K562 (cell line): ENCODE results near the gene KLK3. TPM values are rescaled to one million over a fixed set of nuclear protein-coding genes. Genes with fewer than 3 reads are reported as not detected.

ENCODE experiments used
- CBFA2T2 ChIP-seq: fragments of 450-650 bp; conservative IDR thresholded peaks from 2 replicates; pipeline ENCODE4 v1.6.1; 2017; ENCODE audit warnings: mild to moderate bottlenecking
- DMBX1 ChIP-seq: fragments of 250-450 bp; sonication (Bioruptor Pico); IDR thresholded peaks from 2 replicates; pipeline ENCODE4 v1.8.0; 2022; ENCODE audit warnings: inconsistent platforms, mild to moderate bottlenecking, moderate library complexity, borderline replicate concordance
- DNMT1 ChIP-seq: fragments of 450-650 bp; IDR thresholded peaks from 2 replicates; pipeline ENCODE4 v1.6.1; 2016; ENCODE audit warnings: antibody characterized with exemption, mild to moderate bottlenecking
- ETS2 ChIP-seq: IDR thresholded peaks from 2 replicates; pipeline ENCODE4 v1.6.1; 2016; ENCODE audit warnings: borderline replicate concordance, missing genetic modification characterization, mild to moderate bottlenecking, moderate library complexity, missing compliant biosample characterization; ENCODE audit not compliant: poor library complexity, severe bottlenecking
- FOXK1 ChIP-seq: sonication (generic); formaldehyde crosslinking; IDR thresholded peaks from 2 replicates; pipeline ENCODE4 v1.8.0; 2022; ENCODE audit warnings: missing genetic modification reagents, mild to moderate bottlenecking, borderline replicate concordance
- GMEB1 ChIP-seq: fragments of 250-450 bp; sonication (Bioruptor Pico); IDR thresholded peaks from 2 replicates; pipeline ENCODE4 v1.4.0; 2020; ENCODE audit warnings: mild to moderate bottlenecking
- HDAC2 ChIP-seq: fragments of 450-650 bp; IDR thresholded peaks from 2 replicates; pipeline ENCODE4 v1.6.1; 2016; ENCODE audit warnings: mild to moderate bottlenecking
- MLLT1 ChIP-seq, 2 experiments: fragments of 450-650 bp; IDR thresholded peaks; 2 replicates each; pipeline ENCODE4 v1.6.1; 2016
- NCOA4 ChIP-seq: fragments of 450-650 bp; IDR thresholded peaks from 2 replicates; pipeline ENCODE4 v1.6.1; 2018; ENCODE audit warnings: mild to moderate bottlenecking; ENCODE audit not compliant: partially characterized antibody
- STAT5B ChIP-seq: fragments of 250-450 bp; sonication (Bioruptor Pico); IDR thresholded peaks from 2 replicates; pipeline ENCODE4 v1.8.0; 2021; ENCODE audit warnings: mild to moderate bottlenecking, inconsistent platforms
- ZBTB8A ChIP-seq: fragments of 450-650 bp; IDR thresholded peaks from 2 replicates; pipeline ENCODE4 v1.6.1; 2018; ENCODE audit warnings: mild to moderate bottlenecking, moderate library complexity; ENCODE audit not compliant: partially characterized antibody
- ZNF217 ChIP-seq: sonication (generic); formaldehyde crosslinking; IDR thresholded peaks from 2 replicates; pipeline ENCODE4 v1.8.0; 2022; ENCODE audit warnings: mild to moderate bottlenecking, missing genetic modification reagents
- ZNF280A ChIP-seq: fragments of 450-650 bp; IDR thresholded peaks from 2 replicates; pipeline ENCODE4 v1.6.1; 2018; ENCODE audit warnings: mild to moderate bottlenecking, low read depth; ENCODE audit not compliant: partially characterized antibody
- ZNF398 ChIP-seq: fragments of 250-450 bp; sonication (Bioruptor Pico); IDR thresholded peaks from 2 replicates; pipeline ENCODE4 v1.8.0; 2021; ENCODE audit warnings: moderate library complexity, mild to moderate bottlenecking, inconsistent platforms
- ZNF583 ChIP-seq: fragments of 250-450 bp; sonication (Bioruptor Pico); IDR thresholded peaks from 2 replicates; pipeline ENCODE4 v1.4.0; 2020
- polyA plus RNA-seq, 8 experiments: library from polyadenylated mRNA; depleted of rRNA in 4 of 8; stranded (reverse) in 5 of 8; unstranded in 3 of 8; fragments of >200 nt; fragmentation: Nextera tagmentation in 2 of 8; fragmentation: Illumina TruSeq in 1 of 8; extraction: Ambion mirVana in 2 of 8; extraction: Trizol in 1 of 8; gene quantifications; 2 replicates each; pipeline versions ENCODE4 v1.2.1 to v1.2.3, GENCODE V29; 2011 to 2014; ENCODE audit warnings: inconsistent platforms in 1 of 8, missing spikeins in 1 of 8
- total RNA-seq, 7 experiments: library from RNA; depleted of rRNA in 6 of 7; stranded (reverse); fragments of >200 nt in 6 of 7; fragmentation: Illumina TruSeq in 2 of 7; extraction: Trizol in 2 of 7; gene quantifications; 2 replicates each; pipeline versions ENCODE4 v1.2.1 to v1.2.3, GENCODE V29; 2011 to 2021; ENCODE audit warnings: low replicate concordance in 1 of 7
- TF ChIP-seq, protein P1 (sequence below): sonication (generic); formaldehyde crosslinking; IDR thresholded peaks from 2 replicates; pipeline ENCODE4 v1.8.0; 2022; ENCODE audit warnings: missing genetic modification reagents, mild to moderate bottlenecking, borderline replicate concordance
- TF ChIP-seq, protein P2 (sequence below), 2 experiments: IDR thresholded peaks; 2 replicates each; pipeline ENCODE4 v1.6.1; 2011; ENCODE audit warnings: borderline replicate concordance in 1 of 2, control low read depth in 1 of 2, low read depth in 1 of 2, low read length in 1 of 2, mild to moderate bottlenecking in 1 of 2, mixed read lengths in 1 of 2, moderate library complexity in 1 of 2; ENCODE audit not compliant: insufficient read depth in 1 of 2, insufficient read length in 1 of 2, poor library complexity in 1 of 2, severe bottlenecking in 1 of 2; ENCODE audit errors: extremely low read depth in 1 of 2

The KLK3 gene
- total and polyA plus RNA-seq, 9 of the 15 experiments (the other 6 are each of a cell fraction or from before 2014, with no cell fraction given), result not detected

DNA sequence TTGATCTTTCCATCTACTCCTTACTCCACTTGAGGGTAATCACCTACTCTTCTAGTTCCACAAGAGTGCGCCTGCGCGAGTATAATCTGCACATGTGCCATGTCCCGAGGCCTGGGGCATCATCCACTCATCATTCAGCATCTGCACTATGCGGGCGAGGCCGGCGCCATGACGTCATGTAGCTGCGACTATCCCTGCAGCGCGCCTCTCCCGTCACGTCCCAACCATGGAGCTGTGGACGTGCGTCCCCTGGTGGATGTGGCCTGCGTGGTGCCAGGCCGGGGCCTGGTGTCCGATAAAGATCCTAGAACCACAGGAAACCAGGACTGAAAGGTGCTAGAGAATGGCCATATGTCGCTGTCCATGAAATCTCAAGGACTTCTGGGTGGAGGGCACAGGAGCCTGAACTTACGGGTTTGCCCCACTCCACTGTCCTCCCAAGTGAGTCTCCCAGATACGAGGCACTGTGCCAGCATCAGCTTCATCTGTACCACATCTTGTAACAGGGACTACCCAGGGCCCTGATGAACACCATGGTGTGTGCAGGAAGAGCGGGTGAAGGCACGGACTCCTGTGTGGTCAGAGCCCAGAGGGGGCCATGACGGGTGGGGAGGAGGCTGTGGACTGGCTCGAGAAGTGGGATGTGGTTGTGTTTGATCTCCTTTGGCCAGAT lies 15.8 kb downstream of the KLK3 start (continued):
- TF ChIP-seq, protein P1, sequence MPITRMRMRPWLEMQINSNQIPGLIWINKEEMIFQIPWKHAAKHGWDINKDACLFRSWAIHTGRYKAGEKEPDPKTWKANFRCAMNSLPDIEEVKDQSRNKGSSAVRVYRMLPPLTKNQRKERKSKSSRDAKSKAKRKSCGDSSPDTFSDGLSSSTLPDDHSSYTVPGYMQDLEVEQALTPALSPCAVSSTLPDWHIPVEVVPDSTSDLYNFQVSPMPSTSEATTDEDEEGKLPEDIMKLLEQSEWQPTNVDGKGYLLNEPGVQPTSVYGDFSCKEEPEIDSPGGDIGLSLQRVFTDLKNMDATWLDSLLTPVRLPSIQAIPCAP (CRISPR knock-in tag), result no peak
- TF ChIP-seq STAT5B (CRISPR knock-in tag) (no peak), ZBTB8A (no peak), CBFA2T2 (no peak), DNMT1 (no peak), HDAC2 (peak; percentile 38; the same call in 1 of the 2 replicates), GMEB1 (peak; percentile 75; the same call in 1 of the 2 replicates), DMBX1 (CRISPR knock-in tag) (no peak; the same call in 1 of the 2 replicates), ZNF583 (no peak), FOXK1 (CRISPR knock-in tag) (peak; percentile 93; the same call in 1 of the 2 replicates), ETS2 (tag) (no peak), NCOA4 (no peak), ZNF398 (CRISPR knock-in tag) (no peak), ZNF217 (CRISPR knock-in tag) (no peak), MLLT1 (IDR thresholded peaks at IDR 0.05) (peak in 1 of 2 experiments; percentile 41; a peak in 2 of 4 replicates), ZNF280A (no peak)
- TF ChIP-seq, protein P2, sequence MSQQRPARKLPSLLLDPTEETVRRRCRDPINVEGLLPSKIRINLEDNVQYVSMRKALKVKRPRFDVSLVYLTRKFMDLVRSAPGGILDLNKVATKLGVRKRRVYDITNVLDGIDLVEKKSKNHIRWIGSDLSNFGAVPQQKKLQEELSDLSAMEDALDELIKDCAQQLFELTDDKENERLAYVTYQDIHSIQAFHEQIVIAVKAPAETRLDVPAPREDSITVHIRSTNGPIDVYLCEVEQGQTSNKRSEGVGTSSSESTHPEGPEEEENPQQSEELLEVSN (IDR thresholded peaks at IDR 0.05; ENCODE audit: borderline replicate concordance in 1 of 2, extremely low read depth in 1 of 2, insufficient read depth in 1 of 2, insufficient read length in 1 of 2, low read depth in 1 of 2, low read length in 1 of 2, poor library complexity in 1 of 2, severe bottlenecking in 1 of 2), result peak; percentile 70 to 78
